ENCODE results near the gene CAV2.

The CAV2 gene

DNA sequence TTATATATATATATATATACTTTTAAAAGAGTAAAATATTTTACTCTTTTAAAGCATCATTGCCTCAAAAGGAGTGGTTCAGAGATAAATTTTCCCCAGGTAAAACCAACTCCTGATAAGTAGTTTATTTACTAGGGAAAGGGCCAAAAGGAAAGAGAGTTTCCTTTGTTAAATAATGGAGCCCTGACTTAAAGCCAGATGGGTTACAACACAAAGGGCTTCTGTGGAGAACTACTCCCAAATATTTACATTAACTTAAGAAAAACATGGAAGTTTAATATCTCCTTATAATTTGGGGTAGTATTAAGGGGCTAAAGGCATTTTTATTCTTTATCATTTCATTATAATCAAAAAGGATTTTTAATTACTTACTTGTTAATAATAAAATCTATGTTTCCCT, 16.8 kb downstream of the CAV2 start:
- Mint-ChIP-seq H3K4me3 (no peak overlapping the region), H3K9me3 (no peaks in the 10 kb centered on the region), H3K27ac (ENCODE audit: low read depth) (no peak overlapping the region), H3K27me3 (peaks cover 25% of the 10 kb centered on the region), H3K36me3 (ENCODE audit: insufficient read depth) (peaks cover 2% of the 10 kb centered on the region), H3K4me1 (peaks cover 17% of the 10 kb centered on the region)
- no peak for ATAC-seq (replicated peaks; ENCODE audit: extremely low read depth, poor library complexity, severe bottlenecking)
- DNase-seq (ENCODE audit: low spot score in 2 of 2) = no peak

DNA sequence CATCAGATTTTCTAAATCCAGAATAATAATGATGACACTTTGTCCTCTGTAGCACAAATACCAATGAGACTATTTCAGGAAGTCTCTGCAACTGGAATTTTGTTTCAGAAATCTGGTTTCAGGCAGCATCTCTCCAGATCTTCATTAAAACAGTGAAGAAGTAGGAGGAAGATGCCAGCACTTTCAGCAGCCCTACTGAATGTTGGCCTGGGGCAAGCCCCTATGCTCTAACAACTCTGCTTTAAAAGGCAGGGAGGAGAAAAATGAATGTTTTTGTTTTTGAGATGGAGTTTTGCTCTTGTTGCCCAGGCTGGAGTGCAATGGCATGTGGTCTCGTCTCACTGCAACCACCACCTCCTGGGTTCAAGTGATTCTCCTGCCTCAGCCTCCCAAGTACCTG, 18.1 kb downstream of the CAV2 start:
- no peak overlapping the region for H3K4me3 Mint-ChIP-seq
- H3K27me3 Mint-ChIP-seq = peaks cover 35% of the 10 kb centered on the region
- DNase-seq (ENCODE audit: low spot score in 2 of 2) (no peak), ATAC-seq (replicated peaks; ENCODE audit: extremely low read depth, poor library complexity, severe bottlenecking) (no peak)
- no peaks in the 10 kb centered on the region for H3K9me3 Mint-ChIP-seq
- H3K27ac Mint-ChIP-seq (ENCODE audit: low read depth) = no peak overlapping the region
- H3K4me1 Mint-ChIP-seq = peaks cover 4% of the 10 kb centered on the region
- H3K36me3 Mint-ChIP-seq (ENCODE audit: insufficient read depth) = peaks cover 2% of the 10 kb centered on the region

DNA sequence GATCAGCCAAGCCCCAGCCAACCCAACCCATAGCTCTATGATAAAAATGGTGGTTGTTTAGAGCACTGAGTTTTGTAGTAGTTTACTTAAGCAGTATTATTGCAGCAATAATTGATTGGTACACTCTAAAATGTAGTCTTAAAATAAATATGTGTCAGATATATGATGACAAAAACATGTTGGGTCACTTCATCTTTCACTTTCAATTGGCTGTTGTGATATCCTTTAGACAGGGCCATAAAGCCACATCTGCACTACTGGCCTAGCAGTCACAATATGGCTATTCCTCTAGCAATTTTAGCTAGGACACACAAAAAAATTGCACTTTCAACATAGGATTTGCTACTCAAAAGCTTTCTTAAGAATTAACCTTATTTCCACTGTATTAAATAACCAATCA, 19.4 kb downstream of the CAV2 start:
- DNase-seq (ENCODE audit: low spot score in 2 of 2) (no peak), ATAC-seq (replicated peaks; ENCODE audit: extremely low read depth, poor library complexity, severe bottlenecking) (no peak)
- H3K27me3 Mint-ChIP-seq = peaks cover 48% of the 10 kb centered on the region
- no peak overlapping the region for H3K27ac Mint-ChIP-seq (ENCODE audit: low read depth)
- no peaks in the 10 kb centered on the region for H3K9me3 Mint-ChIP-seq
- no peak overlapping the region for H3K4me3 Mint-ChIP-seq
- no peaks in the 10 kb centered on the region for H3K36me3 Mint-ChIP-seq (ENCODE audit: insufficient read depth)
- no peaks in the 10 kb centered on the region for H3K4me1 Mint-ChIP-seq

DNA sequence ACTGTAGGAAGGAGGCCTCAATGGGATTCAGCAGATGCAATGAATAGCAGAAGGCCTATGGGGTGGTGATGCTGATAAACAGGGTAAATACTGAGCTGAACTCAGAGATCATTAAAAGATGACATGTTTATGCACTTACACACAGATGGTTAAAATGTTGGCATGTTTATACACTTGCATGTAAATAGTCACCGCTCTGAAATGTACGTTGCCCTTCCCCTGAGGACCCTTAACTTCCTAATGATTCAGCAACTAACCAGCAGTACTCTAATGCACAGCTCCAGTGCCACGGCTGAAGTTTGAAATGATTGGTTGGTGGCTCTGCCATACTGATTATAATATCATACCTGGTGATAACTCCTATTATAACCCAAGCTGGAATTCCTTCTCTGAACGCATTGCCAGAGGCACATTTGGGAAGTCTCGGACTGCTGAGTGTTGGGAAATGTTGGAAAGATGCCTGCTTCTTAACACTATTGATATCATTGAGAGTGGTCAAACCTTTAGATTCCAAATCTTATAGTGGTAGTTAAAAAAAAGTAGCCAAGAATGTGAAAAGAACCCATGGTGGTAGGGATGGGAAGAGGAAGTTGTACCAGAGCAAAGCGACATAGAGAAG, 21.6 kb downstream of the CAV2 start:
- Mint-ChIP-seq H3K27ac (ENCODE audit: low read depth) (no peak overlapping the region), H3K36me3 (ENCODE audit: insufficient read depth) (peaks cover 4% of the 10 kb centered on the region), H3K9me3 (no peaks in the 10 kb centered on the region), H3K4me3 (no peak overlapping the region), H3K4me1 (peaks cover 15% of the 10 kb centered on the region), H3K27me3 (peaks cover 56% of the 10 kb centered on the region)
- ATAC-seq (replicated peaks; ENCODE audit: extremely low read depth, poor library complexity, severe bottlenecking) (no peak), DNase-seq (ENCODE audit: low spot score in 2 of 2) (no peak)

DNA sequence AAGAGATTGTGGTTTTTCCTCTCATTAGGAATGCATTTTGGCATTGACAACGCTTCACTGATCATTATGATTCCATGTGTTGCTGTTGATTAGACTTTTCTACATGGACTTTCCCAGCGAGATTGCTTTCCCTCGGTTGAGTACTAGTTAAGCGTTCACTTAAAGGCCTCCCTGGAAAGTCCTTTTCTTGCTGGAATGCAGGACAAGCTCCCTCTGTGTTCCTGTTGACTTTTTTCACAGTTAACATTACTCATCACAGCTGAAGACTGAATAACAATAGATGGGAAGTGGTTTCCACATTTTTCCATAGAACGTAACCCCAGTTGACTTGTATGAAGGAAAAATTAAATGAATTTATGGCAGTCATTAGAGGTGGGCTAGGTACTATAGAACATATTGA, 22.7 kb downstream of the CAV2 start:
- Mint-ChIP-seq H3K27me3 (peaks cover 66% of the 10 kb centered on the region), H3K36me3 (ENCODE audit: insufficient read depth) (peaks cover 4% of the 10 kb centered on the region)

DNA sequence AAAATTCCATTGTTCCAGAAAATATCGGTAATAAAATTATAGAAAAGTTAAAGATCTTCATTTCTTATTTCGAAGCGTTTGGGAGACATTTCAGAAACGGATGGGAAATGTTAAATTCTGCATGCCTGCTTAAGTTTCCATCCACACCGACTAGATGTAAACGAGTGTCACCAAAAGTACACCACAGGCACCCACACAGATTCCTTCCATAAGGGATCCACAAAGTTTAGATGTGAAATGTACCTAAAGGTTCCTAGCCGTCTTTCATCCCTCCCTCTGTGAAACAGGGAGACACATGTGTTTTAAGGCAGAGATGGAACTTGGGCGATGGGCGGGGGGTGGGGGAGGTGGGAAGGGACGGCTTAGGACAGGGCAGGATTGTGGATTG, 24.7 kb downstream of the CAV2 start:
- ATAC-seq (replicated peaks; ENCODE audit: extremely low read depth, poor library complexity, severe bottlenecking) = no peak
- peaks cover 74% of the 10 kb centered on the region for H3K27me3 Mint-ChIP-seq
- H3K36me3 Mint-ChIP-seq (ENCODE audit: insufficient read depth) = peaks cover 4% of the 10 kb centered on the region
- peak overlapping the region; percentile 79 for H3K4me3 Mint-ChIP-seq
- no peak overlapping the region for H3K27ac Mint-ChIP-seq (ENCODE audit: low read depth)
- no peaks in the 10 kb centered on the region for H3K9me3 Mint-ChIP-seq
- H3K4me1 Mint-ChIP-seq = peaks cover 21% of the 10 kb centered on the region
- DNase-seq (ENCODE audit: low spot score in 2 of 2) = no peak

More for the DNA sequence above, 22.7 kb downstream of the CAV2 start:
- ATAC-seq (replicated peaks; ENCODE audit: extremely low read depth, poor library complexity, severe bottlenecking) (no peak), DNase-seq (ENCODE audit: low spot score in 2 of 2) (no peak)
- no peak overlapping the region for H3K4me3 Mint-ChIP-seq
- peaks cover 21% of the 10 kb centered on the region for H3K4me1 Mint-ChIP-seq
- no peaks in the 10 kb centered on the region for H3K9me3 Mint-ChIP-seq
- H3K27ac Mint-ChIP-seq (ENCODE audit: low read depth) = no peak overlapping the region

DNA sequence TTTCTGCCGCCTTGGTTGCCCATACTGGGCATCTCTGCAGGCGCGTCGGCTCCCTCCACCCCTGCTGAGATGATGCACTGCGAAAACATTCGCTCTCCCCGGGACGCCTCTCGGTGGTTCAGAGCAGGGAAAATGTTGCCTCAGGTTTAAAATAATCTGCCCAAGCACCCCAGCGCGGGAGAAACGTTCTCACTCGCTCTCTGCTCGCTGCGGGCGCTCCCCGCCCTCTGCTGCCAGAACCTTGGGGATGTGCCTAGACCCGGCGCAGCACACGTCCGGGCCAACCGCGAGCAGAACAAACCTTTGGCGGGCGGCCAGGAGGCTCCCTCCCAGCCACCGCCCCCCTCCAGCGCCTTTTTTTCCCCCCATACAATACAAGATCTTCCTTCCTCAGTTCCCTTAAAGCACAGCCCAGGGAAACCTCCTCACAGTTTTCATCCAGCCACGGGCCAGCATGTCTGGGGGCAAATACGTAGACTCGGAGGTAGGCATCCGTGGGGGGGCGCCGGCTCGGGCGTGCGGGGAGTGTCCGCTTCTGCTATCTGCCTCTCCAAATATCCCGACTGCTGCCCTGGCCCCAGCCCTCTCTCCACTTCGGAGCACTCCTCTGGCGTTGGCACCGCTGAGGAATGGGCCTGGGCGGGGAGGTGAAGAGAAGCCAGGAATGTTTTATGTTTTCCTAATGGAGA, 25.2 kb downstream of the CAV2 start, which contains the start of gene CAV1:
CAV1 (plus strand) TSS at position 428 of the 689 bp plus-strand sequence; CDS start at position 455, 27 bp downstream.
- Mint-ChIP-seq H3K9me3 (no peaks in the 10 kb centered on the region), H3K4me3 (peak within 1 kb of the TSS; percentile 79), H3K27ac (ENCODE audit: low read depth) (peak within 1 kb of the TSS; percentile 70), H3K36me3 (ENCODE audit: insufficient read depth) (peaks cover 4% of the 10 kb centered on the region), H3K4me1 (peaks cover 21% of the 10 kb centered on the region), H3K27me3 (peaks cover 70% of the 10 kb centered on the region)
- ATAC-seq (replicated peaks; ENCODE audit: extremely low read depth, poor library complexity, severe bottlenecking) = peak; percentile 37
- peak in 1 of 2 donors; percentile 18 for DNase-seq (ENCODE audit: low spot score in 2 of 2)

DNA sequence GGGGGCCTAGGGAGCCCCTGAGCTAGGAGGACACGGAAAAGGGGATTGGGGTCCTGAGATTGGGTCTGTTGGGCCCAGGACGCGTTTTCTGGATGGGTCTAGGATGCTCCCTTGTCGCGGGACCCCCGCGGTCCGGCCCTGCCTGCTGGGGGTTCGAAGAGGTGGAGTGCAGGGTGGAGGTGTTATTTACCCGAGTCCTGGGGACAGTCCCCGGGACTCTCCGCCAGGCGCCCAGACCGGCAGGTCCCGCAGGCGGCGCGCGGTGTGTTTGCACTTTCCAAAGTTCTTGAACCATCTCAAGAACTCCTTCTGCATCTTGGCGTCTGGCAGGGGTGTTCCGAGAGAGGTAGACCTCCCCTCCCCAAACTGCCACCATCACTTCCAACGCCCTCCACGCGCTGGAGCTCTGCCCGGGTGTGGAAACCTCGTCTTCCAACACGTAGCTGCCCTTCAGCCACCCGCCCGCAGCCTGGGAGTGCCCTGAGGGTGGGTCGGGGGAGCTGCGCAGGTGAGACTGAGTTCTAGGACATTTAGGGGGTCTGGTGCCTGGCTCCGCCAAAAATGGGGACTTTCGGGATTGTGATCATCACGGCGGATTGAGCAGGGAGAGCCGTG, 25.9 kb downstream of the CAV2 start:
- Mint-ChIP-seq H3K9me3 (no peaks in the 10 kb centered on the region), H3K27ac (ENCODE audit: low read depth) (peak overlapping the region; percentile 70), H3K4me1 (peaks cover 21% of the 10 kb centered on the region), H3K4me3 (peak overlapping the region; percentile 79), H3K36me3 (ENCODE audit: insufficient read depth) (peaks cover 4% of the 10 kb centered on the region), H3K27me3 (peaks cover 71% of the 10 kb centered on the region)
- ATAC-seq (replicated peaks; ENCODE audit: extremely low read depth, poor library complexity, severe bottlenecking) (peak; percentile 42), DNase-seq (ENCODE audit: low spot score in 2 of 2) (peak in 1 of 2 donors; percentile 16)

DNA sequence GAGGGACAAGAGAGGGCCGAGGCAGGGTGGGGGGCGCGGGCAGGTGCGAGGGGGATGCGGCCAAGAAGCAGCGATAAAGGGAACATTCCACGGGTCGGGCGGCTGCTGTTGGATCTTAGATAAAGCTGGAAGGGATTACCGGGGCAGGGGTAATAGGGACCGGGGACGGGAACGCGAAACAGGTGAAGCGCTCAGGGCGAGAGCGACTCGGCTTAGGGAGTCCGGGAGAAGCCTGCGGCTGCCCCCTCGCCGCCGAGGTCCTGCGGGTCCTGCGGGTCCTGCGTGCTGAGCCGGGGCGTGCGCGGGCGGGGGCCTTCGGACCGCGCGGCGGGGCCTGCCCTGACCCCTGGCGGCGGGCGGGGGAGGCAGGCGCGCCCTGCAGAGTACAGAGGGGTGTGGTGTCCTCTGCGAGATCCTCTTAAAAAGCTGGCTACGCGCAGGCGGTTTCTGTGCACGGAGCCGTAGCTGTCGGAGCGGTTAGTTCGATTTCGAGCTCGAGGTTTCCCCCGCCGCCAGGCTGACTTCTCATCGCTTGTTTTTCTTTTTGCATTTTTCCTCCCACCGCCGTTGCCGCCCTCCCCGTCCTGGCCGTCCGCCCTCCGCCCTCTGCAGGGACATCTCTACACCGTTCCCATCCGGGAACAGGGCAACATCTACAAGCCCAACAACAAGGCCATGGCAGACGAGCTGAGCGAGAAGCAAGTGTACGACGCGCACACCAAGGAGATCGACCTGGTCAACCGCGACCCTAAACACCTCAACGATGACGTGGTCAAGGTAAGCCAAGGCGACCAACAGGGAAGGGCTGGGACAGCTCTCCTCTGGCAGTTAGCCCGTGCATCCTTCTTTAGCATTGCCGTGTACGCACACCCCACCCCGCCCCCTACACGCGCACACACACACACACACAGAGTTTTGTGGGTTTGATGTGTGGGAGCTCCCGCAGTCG, 26.6 kb downstream of the CAV2 start:
- peak; percentile 45 for DNase-seq (ENCODE audit: low spot score in 2 of 2)
- Mint-ChIP-seq H3K9me3 (no peaks in the 10 kb centered on the region), H3K4me3 (peak overlapping the region; percentile 79), H3K36me3 (ENCODE audit: insufficient read depth) (peaks cover 4% of the 10 kb centered on the region), H3K27ac (ENCODE audit: low read depth) (peak overlapping the region; percentile 70), H3K4me1 (peaks cover 21% of the 10 kb centered on the region), H3K27me3 (peaks cover 75% of the 10 kb centered on the region)
- ATAC-seq (replicated peaks; ENCODE audit: extremely low read depth, poor library complexity, severe bottlenecking) = peak; percentile 88

DNA sequence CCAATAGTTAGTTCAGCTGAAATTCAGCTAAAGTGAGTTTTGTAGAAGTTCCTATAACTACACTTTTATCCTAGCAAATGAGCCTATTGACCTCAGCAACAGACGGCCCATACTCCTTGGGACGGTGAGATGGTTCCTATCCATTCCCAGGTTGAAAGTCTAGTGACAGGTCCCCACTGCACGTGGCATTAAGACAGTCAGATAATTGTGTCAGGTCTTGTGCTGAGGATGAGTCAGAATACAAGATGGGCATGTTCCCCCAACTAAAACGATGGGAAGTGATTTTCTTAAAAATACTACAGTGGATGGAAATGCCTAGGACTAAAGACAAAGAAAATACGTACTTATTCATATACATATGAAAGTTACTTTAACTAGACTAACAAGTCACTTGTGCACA, 27.4 kb downstream of the CAV2 start:
- Mint-ChIP-seq H3K36me3 (ENCODE audit: insufficient read depth) (peaks cover 4% of the 10 kb centered on the region), H3K27ac (ENCODE audit: low read depth) (no peak overlapping the region), H3K9me3 (no peaks in the 10 kb centered on the region), H3K27me3 (peaks cover 73% of the 10 kb centered on the region), H3K4me1 (peaks cover 21% of the 10 kb centered on the region), H3K4me3 (peak overlapping the region; percentile 79)
- DNase-seq (ENCODE audit: low spot score in 2 of 2) (no peak), ATAC-seq (replicated peaks; ENCODE audit: extremely low read depth, poor library complexity, severe bottlenecking) (no peak)

DNA sequence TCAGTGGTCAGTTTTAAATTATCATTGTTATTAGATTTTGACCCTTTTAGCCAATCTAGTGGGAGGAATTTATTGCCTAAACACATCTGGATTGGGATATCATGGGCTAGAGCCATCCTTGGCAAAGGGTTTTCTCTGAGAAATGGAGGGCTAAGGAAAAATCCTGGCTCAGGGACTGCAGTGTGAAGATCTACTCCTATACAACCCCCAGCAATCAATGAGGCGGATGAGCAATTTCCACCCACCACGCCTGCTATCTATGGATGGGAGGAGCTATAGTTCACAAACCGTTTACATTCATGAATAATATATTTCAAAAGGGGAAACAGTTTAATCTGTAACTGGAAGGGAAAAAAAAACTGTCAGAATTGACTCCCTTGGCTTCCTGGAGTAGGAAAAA, 28.0 kb downstream of the CAV2 start:
- ATAC-seq (replicated peaks; ENCODE audit: extremely low read depth, poor library complexity, severe bottlenecking) (no peak), DNase-seq (ENCODE audit: low spot score in 2 of 2) (no peak)
- Mint-ChIP-seq H3K27ac (ENCODE audit: low read depth) (no peak overlapping the region), H3K4me3 (no peak overlapping the region), H3K27me3 (peaks cover 66% of the 10 kb centered on the region), H3K4me1 (peaks cover 21% of the 10 kb centered on the region), H3K9me3 (no peaks in the 10 kb centered on the region), H3K36me3 (ENCODE audit: insufficient read depth) (peaks cover 4% of the 10 kb centered on the region)
